PC-9 (cell line): Measurements from ENCODE around the gene CRTC1.

ENCODE experiments used
- EZH2 ChIP-seq: fragments of 200-600 bp; sonication (generic); IDR thresholded peaks from 2 replicates; pipeline ENCODE4 v1.8.0; 2017; ENCODE audit warnings: antibody characterized with exemption, low read depth
- TF ChIP-seq, protein P1 (sequence below): fragments of 200-600 bp; sonication (generic); conservative IDR thresholded peaks from 2 replicates; pipeline ENCODE4 v1.6.1; 2017; ENCODE audit warnings: mixed run types, antibody characterized with exemption, mild to moderate bottlenecking, moderate library complexity

- TF ChIP-seq, protein P1, sequence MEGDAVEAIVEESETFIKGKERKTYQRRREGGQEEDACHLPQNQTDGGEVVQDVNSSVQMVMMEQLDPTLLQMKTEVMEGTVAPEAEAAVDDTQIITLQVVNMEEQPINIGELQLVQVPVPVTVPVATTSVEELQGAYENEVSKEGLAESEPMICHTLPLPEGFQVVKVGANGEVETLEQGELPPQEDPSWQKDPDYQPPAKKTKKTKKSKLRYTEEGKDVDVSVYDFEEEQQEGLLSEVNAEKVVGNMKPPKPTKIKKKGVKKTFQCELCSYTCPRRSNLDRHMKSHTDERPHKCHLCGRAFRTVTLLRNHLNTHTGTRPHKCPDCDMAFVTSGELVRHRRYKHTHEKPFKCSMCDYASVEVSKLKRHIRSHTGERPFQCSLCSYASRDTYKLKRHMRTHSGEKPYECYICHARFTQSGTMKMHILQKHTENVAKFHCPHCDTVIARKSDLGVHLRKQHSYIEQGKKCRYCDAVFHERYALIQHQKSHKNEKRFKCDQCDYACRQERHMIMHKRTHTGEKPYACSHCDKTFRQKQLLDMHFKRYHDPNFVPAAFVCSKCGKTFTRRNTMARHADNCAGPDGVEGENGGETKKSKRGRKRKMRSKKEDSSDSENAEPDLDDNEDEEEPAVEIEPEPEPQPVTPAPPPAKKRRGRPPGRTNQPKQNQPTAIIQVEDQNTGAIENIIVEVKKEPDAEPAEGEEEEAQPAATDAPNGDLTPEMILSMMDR, result no peak
- no peak for TF ChIP-seq EZH2
These were observed 17.7 kb downstream of the CRTC1 start for GRCh38 chr19:18701250-18701608.
